Adrenal gland (tissue), 19 donors: ENCODE data around the gene INO80C. TPM values are rescaled to one million over a fixed set of nuclear protein-coding genes. Genes with fewer than 3 reads are reported as not detected.

ENCODE experiments used
- DNase-seq, 7 donors: peaks; one replicate each; pipeline ENCODE4 v3.0.0-alpha.2; 2019 to 2020
- H3K27ac ChIP-seq, 5 donors: fragments of 200-600 bp; sonication (generic) in 4 of 5; 1 replicate in 3 of 5; 2 replicates in 2 of 5; pipeline versions ENCODE4 v1.5.1 to v1.8.0; 2016 to 2020; ENCODE audit warnings: mild to moderate bottlenecking in 1 of 5
- H3K27me3 ChIP-seq: fragments of 200-600 bp; 2 replicates; pipeline ENCODE4 v1.8.0; 2021
- H3K36me3 ChIP-seq, 2 donors: fragments of 200-600 bp; replicated peaks in 1 of 2; 1 replicate in 1 of 2; 2 replicates in 1 of 2; pipeline versions ENCODE4 v1.5.1 to v1.8.0; 2018 to 2022
- H3K4me1 ChIP-seq, 2 donors: fragments of 200-600 bp; replicated peaks in 1 of 2; 1 replicate in 1 of 2; 2 replicates in 1 of 2; pipeline versions ENCODE4 v1.5.1 to v1.8.0; 2018 to 2021
- H3K4me3 ChIP-seq, 4 donors: fragments of 200-600 bp; sonication (generic) in 3 of 4; one replicate each; pipeline ENCODE4 v1.5.1; 2016 to 2018
- H3K9me3 ChIP-seq, 3 donors: fragments of 200-600 bp; sonication (generic) in 1 of 3; replicated peaks in 1 of 3; 1 replicate in 2 of 3; 2 replicates in 1 of 3; pipeline versions ENCODE4 v1.5.1 to v1.8.0; 2016 to 2021
- CTCF ChIP-seq, 6 experiments: fragments of 450-650 bp in 4 of 6; fragments of 200-600 bp in 2 of 6; sonication (generic) in 1 of 6; IDR thresholded peaks; 1 replicate in 5 of 6; 2 replicates in 1 of 6; pipeline versions ENCODE4 v1.5.1 to v1.8.0; 2016 to 2021; ENCODE audit warnings: antibody characterized with exemption in 6 of 6, mild to moderate bottlenecking in 2 of 6, moderate library complexity in 1 of 6
- POLR2A ChIP-seq, 2 donors: fragments of 450-650 bp; IDR thresholded peaks; one replicate each; pipeline ENCODE4 v1.6.1; 2017; ENCODE audit warnings: antibody characterized with exemption in 2 of 2, mild to moderate bottlenecking in 2 of 2, moderate library complexity in 1 of 2
- WGBS, 4 donors: extraction: QIAGEN DNeasy Blood & Tissue Kit in 2 of 4; methylation state at CpG; one replicate each; pipeline versions ENCODE4 v1.1.5 to v1.1.7; 2013 to 2017; 5-methylcytosine and 5-hydroxymethylcytosine counted together
- intact Hi-C, 2 donors: fragments of 100-400 bp; cut with DNase I; formaldehyde crosslinking; loops; one replicate each; pipeline versions ENCODE4 v1.14.1 to v1.15.0; 2022 to 2023
- long read RNA-seq, 10 donors: library from polyadenylated mRNA in 3 of 10; unstranded in 2 of 10; stranded (forward) in 1 of 10; transcript quantifications; one replicate each; pipeline ENCODE4 v2.0.0 and lab custom pipeline, GENCODE V29; 2021 to 2026
- polyA plus RNA-seq, 3 donors: library from polyadenylated mRNA; stranded (reverse); fragments of 200-250 nt in 2 of 3; fragments of 350-450 nt in 1 of 3; fragmentation: Illumina TruSeq in 1 of 3; extraction: RNeasy Lipid Tissue Mini Kit (QIAGEN cat#74804) in 1 of 3; gene quantifications; one replicate each; pipeline ENCODE4 v1.2.3, GENCODE V29; 2013 to 2014
- total RNA-seq, 9 donors: library from RNA; depleted of rRNA in 4 of 9; stranded (reverse); fragments of >200 nt in 4 of 9; fragments of 120-200 nt in 1 of 9; fragmentation: NEBNext Ultra II Directional in 1 of 9; extraction: Animal tissue kit (Norgen Biotek cat#: 25700) in 1 of 9; gene quantifications; one replicate each; pipeline versions ENCODE4 v1.1.0 to v1.2.4, GENCODE V29; 2013 to 2023
- donor health status: healthy with polysubstance abuse.
- donor health status: Bipolar disorder and iron deficiency.
- donor health status: DM: yes; HTN: yes; CAD: no.
- donor health status: DM: no; HTN: no; CAD: no.
- donor health status: DM: no; HTN: no; CAD: no.
- donor health status: DM: yes; HTN: yes; CAD: no.

The INO80C gene
- total RNA-seq (10 to 100 TPM in 4 of 9 donors, 1 to 10 TPM in 5; 3.6 to 29.6 (median 9.0) TPM), polyA plus RNA-seq (10 to 100 TPM; 19.2 to 25.6 (median 25.3) TPM)
- long read RNA-seq, donor 1, transcript INO80C-202 (5 exons, 974 nt): major isoform, 12 of 17 reads
- long read RNA-seq, donor 1, partial matches to known transcripts: 0 of 17 reads
- long read RNA-seq, donor 1, other reads (novel, unspliced or antisense): 0 of 17 reads
- long read RNA-seq, donor 2, partial matches to known transcripts: 0 of 5 reads
- long read RNA-seq, donor 2, other reads (novel, unspliced or antisense): 0 of 5 reads
- long read RNA-seq, donor 3, transcript INO80C-202 (5 exons, 974 nt): major isoform, 6 of 12 reads
- long read RNA-seq, donor 3, partial matches to known transcripts: 0 of 12 reads
- long read RNA-seq, donor 3, other reads (novel, unspliced or antisense): 0 of 12 reads
- long read RNA-seq, donor 4, transcript INO80C-202 (5 exons, 974 nt): major isoform, 6 of 10 reads
- long read RNA-seq, donor 4, partial matches to known transcripts: 1 of 10 reads
- long read RNA-seq, donor 4, other reads (novel, unspliced or antisense): 1 of 10 reads
- long read RNA-seq, donor 5, transcript INO80C-202 (5 exons, 974 nt): major isoform, 18 of 19 reads
- long read RNA-seq, donor 5, partial matches to known transcripts: 0 of 19 reads
- long read RNA-seq, donor 5, other reads (novel, unspliced or antisense): 1 of 19 reads
- long read RNA-seq, donor 6, partial matches to known transcripts: 0 of 7 reads
- long read RNA-seq, donor 6, other reads (novel, unspliced or antisense): 1 of 7 reads
- long read RNA-seq, donor 7, transcript INO80C-202 (5 exons, 974 nt): major isoform, 8 of 9 reads
- long read RNA-seq, donor 7, partial matches to known transcripts: 0 of 9 reads
- long read RNA-seq, donor 7, other reads (novel, unspliced or antisense): 0 of 9 reads
- long read RNA-seq, donor 8, transcript INO80C-202 (5 exons, 974 nt): major isoform, 6 of 10 reads
- long read RNA-seq, donor 8, partial matches to known transcripts: 0 of 10 reads
- long read RNA-seq, donor 8, other reads (novel, unspliced or antisense): 0 of 10 reads
- long read RNA-seq, donor 9, transcript INO80C-202 (5 exons, 974 nt): major isoform, 8 of 12 reads
- long read RNA-seq, donor 9, partial matches to known transcripts: 0 of 12 reads
- long read RNA-seq, donor 9, other reads (novel, unspliced or antisense): 0 of 12 reads
- long read RNA-seq, donor 10, transcript INO80C-202 (5 exons, 974 nt): major isoform, 5 of 9 reads
- long read RNA-seq, donor 10, partial matches to known transcripts: 0 of 9 reads
- long read RNA-seq, donor 10, other reads (novel, unspliced or antisense): 0 of 9 reads

GRCh38 chr18:35497370-35498197, at the start of gene INO80C:
TSS of gene INO80C (minus strand) at chr18:35497960. CDS start at chr18:35497874, 86 bp downstream.
- 0 to 1% (median 1%) methylated on average over 42 to 61 of the region's 61 CpGs for WGBS, 4 donors
- peak; percentile 91 to 95 (median 92) for DNase-seq
- Histone ChIP-seq H3K4me3 (peak within 1 kb of the TSS; percentile 7 to 98 (median 70)), H3K27me3 (no peaks in the 10 kb centered on the region), H3K4me1 (peaks cover 10 to 21% of the 10 kb centered on the region in 2 donors), H3K27ac (peak within 1 kb of the TSS; percentile 32 to 97 (median 96)), H3K36me3 (no peaks in the 10 kb centered on the region), H3K9me3 (no peaks in the 10 kb centered on the region)
- intact Hi-C loops: loop anchor here in 1 of 2 donors (5.0 kb wide), 1 partner anchor 90 kb away; no protein-coding TSS in a partner anchor
- TF ChIP-seq POLR2A (IDR thresholded peaks at IDR 0.05) (peak; percentile 92 to 93), CTCF (IDR thresholded peaks at IDR 0.05) (peak in 1 of 6 experiments; percentile 56)

GRCh38 chr18:35547008-35547605, 49.3 kb upstream of the INO80C start:
- intact Hi-C loops: no loop called here

GRCh38 chr18:35542356-35542755, 44.6 kb upstream of the INO80C start:
- DNase-seq: no peak
- intact Hi-C loops: no loop called here
- TF ChIP-seq POLR2A (IDR thresholded peaks at IDR 0.05) (no peak), CTCF (IDR thresholded peaks at IDR 0.05) (no peak)
- H3K27me3 ChIP-seq: no peaks in the 10 kb centered on the region
- H3K27ac ChIP-seq: no peak overlapping the region
- H3K9me3 ChIP-seq: no peaks in the 10 kb centered on the region
- no peaks in the 10 kb centered on the region for H3K4me1 ChIP-seq
- no peak overlapping the region for H3K4me3 ChIP-seq
- no peaks in the 10 kb centered on the region for H3K36me3 ChIP-seq

More at GRCh38 chr18:35547008-35547605, 49.3 kb upstream of the INO80C start:
- 79 to 93% (median 86%) methylated on average over 2 of the region's 2 CpGs for WGBS, 4 donors
- H3K9me3 ChIP-seq: no peaks in the 10 kb centered on the region
- no peaks in the 10 kb centered on the region for H3K27me3 ChIP-seq
- no peak for TF ChIP-seq CTCF (IDR thresholded peaks at IDR 0.05)
- no peak for TF ChIP-seq POLR2A (IDR thresholded peaks at IDR 0.05)
- H3K4me3 ChIP-seq: no peak overlapping the region
- H3K36me3 ChIP-seq: no peaks in the 10 kb centered on the region
- H3K27ac ChIP-seq: no peak overlapping the region
- no peak for DNase-seq
- no peaks in the 10 kb centered on the region for H3K4me1 ChIP-seq
